ENCODE data around the gene ITGA2B. TPM values are rescaled to one million over a fixed set of nuclear protein-coding genes. Genes with fewer than 3 reads are reported as not detected.

ITGA2B gene
- total RNA-seq: 0.54 TPM in 1 of 2 replicates, not detected in the other

DNA sequence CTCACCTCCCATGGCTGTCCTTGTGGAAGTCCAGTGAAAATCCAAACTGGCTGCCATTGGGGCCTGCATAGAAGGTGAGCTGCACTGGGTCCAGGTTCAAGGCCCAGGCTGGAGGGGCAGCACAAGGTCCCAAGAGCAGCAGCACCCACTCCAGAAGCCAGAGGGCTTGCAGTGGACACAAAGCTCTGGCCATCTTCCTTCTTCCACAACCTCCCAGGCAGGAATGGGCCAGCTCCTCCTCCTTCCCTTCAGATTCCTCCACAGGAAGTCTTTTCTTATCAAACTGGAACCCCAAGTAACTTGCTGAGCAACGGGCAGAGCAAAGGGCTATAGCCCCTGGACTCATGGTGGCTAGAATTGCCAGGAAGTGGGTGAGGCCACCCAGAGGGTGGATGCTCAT lies at the start of gene ITGA2B:
ITGA2B (minus strand) TSS at position 369 of the 400 bp plus-strand sequence; CDS start at position 193, 176 bp downstream.

DNA sequence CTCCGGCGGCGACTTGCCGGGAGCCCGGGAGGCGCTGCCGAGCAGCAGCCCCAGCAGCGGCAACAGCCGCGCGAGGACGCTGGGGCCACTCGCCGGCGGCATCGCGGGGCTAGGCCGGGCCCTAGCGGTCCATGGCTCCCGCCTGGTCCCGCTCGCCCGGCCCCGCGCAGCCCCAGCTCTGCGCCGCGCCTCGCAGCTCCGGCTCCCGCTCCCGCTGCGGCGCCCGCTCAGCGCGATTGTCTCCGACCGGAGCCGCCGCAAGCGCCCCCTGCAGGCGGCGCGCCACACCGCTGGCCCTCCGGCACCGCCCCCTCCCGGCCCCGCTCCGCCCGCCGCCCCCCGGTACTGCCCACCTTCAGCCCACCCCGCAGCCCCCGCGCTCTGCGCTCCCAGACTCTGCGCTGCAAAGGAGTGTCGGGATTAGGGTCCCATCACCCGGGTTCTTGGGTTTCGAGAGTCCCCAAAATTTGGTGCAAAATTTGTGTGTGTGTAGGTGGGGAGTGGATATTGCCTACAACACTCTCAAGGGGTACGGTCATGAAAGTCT lies 25.8 kb downstream of the ITGA2B start, which contains the start of gene FAM171A2:
FAM171A2 (minus strand) TSS at position 241 of the 547 bp plus-strand sequence; CDS start at position 102, 139 bp downstream.

DNA sequence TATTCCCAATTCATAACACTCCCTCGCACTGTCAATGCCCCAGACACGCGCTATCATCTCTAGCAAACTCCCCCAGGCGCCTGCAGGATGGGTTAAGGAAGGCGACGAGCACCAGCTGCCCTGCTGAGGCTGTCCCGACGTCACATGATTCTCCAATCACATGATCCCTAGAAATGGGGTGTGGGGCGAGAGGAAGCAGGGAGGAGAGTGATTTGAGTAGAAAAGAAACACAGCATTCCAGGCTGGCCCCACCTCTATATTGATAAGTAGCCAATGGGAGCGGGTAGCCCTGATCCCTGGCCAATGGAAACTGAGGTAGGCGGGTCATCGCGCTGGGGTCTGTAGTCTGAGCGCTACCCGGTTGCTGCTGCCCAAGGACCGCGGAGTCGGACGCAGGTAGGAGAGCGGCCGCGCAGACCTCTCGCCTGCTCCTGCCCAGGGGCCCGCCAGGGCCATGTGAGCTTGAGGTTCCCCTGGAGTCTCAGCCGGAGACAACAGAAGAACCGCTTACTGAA lies 44.5 kb downstream of the ITGA2B start, which contains the start of gene GRN:
GRN (plus strand) TSS at position 364 of the 515 bp plus-strand sequence. CDS start 3,863 bp downstream, outside the sequence.

DNA sequence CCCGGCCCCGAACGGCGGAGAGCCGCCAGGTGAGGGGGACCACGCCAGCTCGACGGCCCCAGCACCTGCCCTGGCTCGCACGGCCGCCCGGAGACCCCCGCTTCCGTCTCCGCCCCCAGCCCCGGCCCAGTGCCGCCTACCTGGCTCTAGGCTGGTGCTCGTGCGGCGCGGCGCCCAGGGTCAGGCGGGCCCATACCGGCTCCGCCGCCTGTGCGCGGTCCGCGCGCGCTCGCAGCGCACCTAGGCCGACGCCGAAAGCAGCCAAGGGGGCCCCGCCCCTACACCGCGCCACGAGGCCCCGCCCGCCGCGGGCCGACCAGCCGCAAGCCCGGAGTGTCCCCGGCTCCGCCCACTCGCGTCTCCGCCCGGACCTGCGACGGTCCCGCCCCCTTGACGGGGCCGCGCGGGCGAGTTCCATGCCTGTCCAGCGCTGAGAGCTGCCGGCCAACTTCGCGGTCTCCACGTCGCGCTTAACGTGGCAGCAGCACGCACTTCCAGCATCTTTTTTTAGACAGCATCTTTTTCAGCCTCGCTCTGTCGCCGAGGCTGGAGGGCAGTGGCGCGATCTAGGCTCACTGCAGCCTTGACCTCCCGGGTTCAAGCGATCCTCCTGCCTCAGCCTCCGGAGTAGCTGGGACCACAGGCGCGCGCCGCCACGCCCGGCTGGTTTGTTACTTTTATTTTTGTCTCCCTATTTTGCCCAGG lies 64.7 kb downstream of the ITGA2B start, which contains the start of gene SLC25A39:
SLC25A39 (minus strand) TSS at position 253 of the 705 bp plus-strand sequence. CDS start 1,261 bp downstream, outside the sequence.

Other genes starting within 250 kb of the ITGA2B start
- 1.3 and 3.1 TPM in 2 replicates for gene HROB, start 247.7 kb downstream of the ITGA2B start, total RNA-seq
- not detected in 2 replicates for gene ASB16, start 218.9 kb downstream of the ITGA2B start, total RNA-seq
- gene TMUB2, start 202.7 kb downstream of the ITGA2B start, total RNA-seq: 25.8 and 31.8 TPM in 2 replicates
- gene ATXN7L3, start 189.8 kb downstream of the ITGA2B start, total RNA-seq: 47.6 and 62.3 TPM in 2 replicates
- 31.4 and 44.9 TPM in 2 replicates for gene UBTF, start 170.0 kb downstream of the ITGA2B start, total RNA-seq
- not detected in 2 replicates for gene SLC4A1, start 121.5 kb downstream of the ITGA2B start, total RNA-seq
- gene RUNDC3A, start 81.0 kb downstream of the ITGA2B start, total RNA-seq: not detected in 2 replicates
- gene SLC25A39, start 64.8 kb downstream of the ITGA2B start, total RNA-seq: 73.1 and 90.6 TPM in 2 replicates
- 488 and 490 TPM in 2 replicates for gene GRN, start 44.3 kb downstream of the ITGA2B start, total RNA-seq
- 1.6 and 7.2 TPM in 2 replicates for gene FAM171A2, start 25.8 kb downstream of the ITGA2B start, total RNA-seq
- 13.0 and 13.2 TPM in 2 replicates for gene GPATCH8, start 113.8 kb upstream of the ITGA2B start, total RNA-seq
- 3.4 and 8.8 TPM in 2 replicates for gene FZD2, start 167.8 kb upstream of the ITGA2B start, total RNA-seq